Naive thymus-derived CD8-positive, alpha-beta T cell (primary cell): ENCODE measurements around the gene ZNF473. TPM values are rescaled to one million over a fixed set of nuclear protein-coding genes. Genes with fewer than 3 reads are reported as not detected.
A peak's percentile ranks its signal among the peaks of the same experiment; 100 is the strongest.

Source experiments
- ATAC-seq, 2 donors: fragments of 150-1000 bp; cut with Tn5 transposase in 1 of 2; sonication (Bioruptor Pico), chemical (Tn5 transposase) in 1 of 2; 1 replicate in 1 of 2; 2 replicates in 1 of 2; pipeline ENCODE4 v1.10.0; 2021; ENCODE audit warnings: mild to moderate bottlenecking in 2 of 2, moderate library complexity in 2 of 2
- POLR2A ChIA-PET: fragments of 350-600 bp; sonication (Branson Sonifier 250); formaldehyde crosslinking; loops from one replicate; lab custom pipeline; 2021; ENCODE audit warnings: antibody characterized with exemption; lab: Charles Lee
- DNase-seq, 10 donors: peaks; one replicate each; pipeline versions ENCODE4 v3.0.0 to v3.0.0-alpha.2; 2020 to 2022
- H3K27ac Mint-ChIP-seq, 10 donors: one replicate each; pipeline ENCODE4 v1.8.0; 2020 to 2022; ENCODE audit warnings: mild to moderate bottlenecking in 10 of 10, mixed read lengths in 10 of 10, moderate library complexity in 4 of 10, inconsistent platforms in 1 of 10
- H3K27me3 Mint-ChIP-seq, 5 donors: one replicate each; pipeline ENCODE4 v1.8.0; 2021 to 2022; ENCODE audit warnings: mixed read lengths in 5 of 5
- H3K36me3 Mint-ChIP-seq, 3 donors: one replicate each; pipeline ENCODE4 v1.8.0; 2020 to 2022; ENCODE audit warnings: mixed read lengths in 3 of 3, mild to moderate bottlenecking in 2 of 3, inconsistent platforms in 1 of 3
- H3K4me1 Mint-ChIP-seq, 4 donors: one replicate each; pipeline ENCODE4 v1.8.0; 2021 to 2022; ENCODE audit warnings: mixed read lengths in 4 of 4
- H3K4me3 Mint-ChIP-seq, 10 donors: one replicate each; pipeline ENCODE4 v1.8.0; 2020 to 2022; ENCODE audit warnings: mild to moderate bottlenecking in 10 of 10, mixed read lengths in 10 of 10, moderate library complexity in 6 of 10, inconsistent platforms in 1 of 10
- H3K9me3 Mint-ChIP-seq, 9 donors: one replicate each; pipeline ENCODE4 v1.8.0; 2020 to 2022; ENCODE audit warnings: mixed read lengths in 9 of 9, mild to moderate bottlenecking in 3 of 9, inconsistent platforms in 1 of 9, moderate library complexity in 1 of 9
- polyA plus RNA-seq, 3 donors: library from polyadenylated mRNA; unstranded; fragments of 300-500 nt; fragmentation: Illumina TruSeq; gene quantifications; one replicate each; pipeline ENCODE4 v1.2.3, GENCODE V29; 2021
- total RNA-seq, 8 experiments: library from RNA in 2 of 8; stranded (reverse) in 2 of 8; gene quantifications; one replicate each; pipeline ENCODE4 v1.2.3 and lab custom pipeline; 2021 to 2026

ZNF473 gene
- total RNA-seq (10 to 100 TPM in 1 of 2 experiments, 1 to 10 TPM in 1; 9.8 to 11.1 TPM), polyA plus RNA-seq (1 to 10 TPM; 3.6 to 7.0 (median 3.7) TPM), total RNA-seq (lab: John Stamatoyannopoulos, UW) (20.4 to 33.2 (median 25.7) reads per million in 6 experiments)

DNA sequence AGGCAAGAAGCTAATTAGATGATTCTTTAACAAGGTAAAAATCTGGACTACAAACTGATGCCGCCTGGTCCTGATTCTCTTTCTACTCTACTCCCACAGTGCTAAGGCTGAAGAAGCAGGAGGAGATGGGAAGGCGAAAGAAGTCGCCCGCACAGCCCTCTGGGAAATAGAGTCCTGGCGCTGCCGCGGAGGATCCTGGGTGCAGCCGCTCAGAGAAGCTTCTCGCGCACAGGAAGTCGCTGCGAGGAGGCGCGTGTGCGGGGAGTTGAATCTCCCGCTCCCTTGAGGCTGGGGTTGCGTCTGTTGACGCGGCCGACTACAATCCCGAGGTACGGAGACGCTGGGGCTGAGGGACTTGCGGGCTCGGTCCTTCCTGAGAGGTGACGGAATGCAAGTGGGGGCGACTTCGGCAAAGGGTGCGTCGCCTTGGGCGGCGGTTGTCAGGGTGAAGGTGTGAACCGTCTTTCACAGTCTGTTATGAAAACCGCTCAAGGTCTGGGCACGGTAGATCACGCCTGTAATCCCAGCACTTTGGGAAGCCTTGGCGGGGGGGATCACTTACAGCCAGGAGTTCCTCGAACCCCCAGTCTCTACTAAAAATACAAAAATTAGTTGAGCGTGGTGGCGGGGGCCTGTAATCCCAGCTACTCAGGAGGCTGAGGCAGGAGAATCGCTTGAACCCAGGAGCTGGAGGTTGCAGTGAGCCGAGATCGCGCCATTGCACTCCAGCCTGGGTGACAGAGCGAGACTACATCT is at the start of gene ZNF473:
Gene ZNF473 (plus strand): TSS at position 212 of the 756 bp plus-strand sequence. CDS start 5,078 bp downstream, outside the sequence.
- Mint-ChIP-seq H3K9me3 (peaks cover 0 to 2% (median 0%) of the 10 kb centered on the region in 9 donors), H3K27me3 (peaks cover 0 to 5% (median 0%) of the 10 kb centered on the region in 5 donors), H3K4me3 (peak within 1 kb of the TSS; percentile 87 to 97 (median 96)), H3K27ac (peak within 1 kb of the TSS; percentile 95 to 100 (median 99)), H3K4me1 (peaks cover 21 to 65% (median 52%) of the 10 kb centered on the region in 4 donors), H3K36me3 (peaks cover 0 to 14% (median 5%) of the 10 kb centered on the region in 3 donors)
- POLR2A ChIA-PET, result interaction anchor here (0.6 to 1.9 kb wide), 7 partner anchors 10 to 1679 kb away, joined by 3 to 8 read pairs (median 4); partner anchors contain the start of genes AKT1S1, ATF5, MED25 and NUP62
- DNase-seq, result peak in 8 of 10 donors; percentile 84 to 97 (median 92)
- ATAC-seq, result peak; percentile 77 to 79

GRCh38 chr19:49976496-49976895 is 49.3 kb upstream of the ZNF473 start:
- Mint-ChIP-seq H3K27me3 (no peaks in the 10 kb centered on the region), H3K27ac (no peak overlapping the region), H3K4me1 (peaks cover 0 to 6% (median 2%) of the 10 kb centered on the region in 4 donors), H3K9me3 (no peaks in the 10 kb centered on the region), H3K4me3 (no peak overlapping the region), H3K36me3 (peaks cover 0 to 52% (median 10%) of the 10 kb centered on the region in 3 donors)
- POLR2A ChIA-PET, result no interaction called here
- DNase-seq (peak in 1 of 10 donors; percentile 21), ATAC-seq (no peak)

DNA sequence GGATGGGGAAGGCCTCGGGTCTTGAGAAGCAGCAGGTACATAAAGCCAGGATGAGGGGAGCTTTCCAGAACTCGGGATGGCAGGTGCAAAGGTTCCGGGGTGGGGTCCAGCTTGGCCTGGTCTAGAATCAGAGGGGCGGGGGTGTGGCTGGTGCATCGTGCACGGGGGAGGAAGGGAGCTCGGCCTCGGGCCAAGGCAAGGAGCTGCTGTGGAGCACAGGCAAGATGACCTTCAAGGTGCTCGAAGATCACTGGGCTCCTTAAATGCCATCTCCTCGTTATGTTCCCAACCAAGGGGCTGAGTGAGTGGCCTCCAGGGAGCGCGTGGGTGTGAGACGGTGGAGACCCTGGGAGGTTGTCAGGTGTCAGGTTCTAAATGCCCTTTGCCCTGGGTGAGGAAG is 48.7 kb upstream of the ZNF473 start:
- Mint-ChIP-seq H3K27me3 (no peaks in the 10 kb centered on the region), H3K27ac (peak overlapping the region in 2 of 10 donors; percentile 11 to 45), H3K9me3 (no peaks in the 10 kb centered on the region), H3K4me3 (no peak overlapping the region), H3K4me1 (peaks cover 0 to 6% (median 2%) of the 10 kb centered on the region in 4 donors), H3K36me3 (peaks cover 0 to 57% (median 13%) of the 10 kb centered on the region in 3 donors)
- POLR2A ChIA-PET, result no interaction called here
- DNase-seq, result peak in 1 of 10 donors; percentile 32
- ATAC-seq, result no peak

- Mint-ChIP-seq H3K9me3 (no peaks in the 10 kb centered on the region), H3K36me3 (peaks cover 0 to 57% (median 13%) of the 10 kb centered on the region in 3 donors), H3K4me3 (no peak overlapping the region), H3K27ac (peak overlapping the region in 1 of 10 donors; percentile 43), H3K27me3 (no peaks in the 10 kb centered on the region), H3K4me1 (peaks cover 0 to 9% (median 2%) of the 10 kb centered on the region in 4 donors)
- POLR2A ChIA-PET, result interaction anchor here (0.6 kb wide), 1 partner anchor 48 kb away, joined by 4 read pairs; no protein-coding TSS in a partner anchor
- DNase-seq, result peak in 1 of 10 donors; percentile 50
- ATAC-seq, result no peak
Measured at GRCh38 chr19:49977881-49978280, 47.9 kb upstream of the ZNF473 start.

DNA sequence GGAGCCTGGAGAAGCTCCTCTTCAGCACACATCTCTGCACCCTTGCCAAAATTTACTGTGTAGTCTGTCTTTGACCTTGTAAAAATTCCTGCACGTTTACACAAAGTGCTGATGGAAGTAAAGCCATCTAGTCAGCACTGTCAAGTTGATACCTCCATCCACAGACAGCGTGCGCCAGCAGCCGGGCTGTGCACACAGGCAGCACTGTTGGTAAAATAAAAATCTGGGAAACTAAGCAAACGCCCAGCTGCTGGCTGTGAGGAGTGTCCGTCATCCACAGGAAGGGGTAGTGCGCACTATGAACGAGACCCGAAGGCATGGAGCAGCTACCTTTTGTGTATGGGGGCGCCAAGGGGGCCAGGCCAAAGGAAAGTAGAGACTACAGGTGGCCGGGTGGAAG is 47.5 kb upstream of the ZNF473 start:
- Mint-ChIP-seq H3K4me1 (peaks cover 0 to 6% (median 2%) of the 10 kb centered on the region in 4 donors), H3K36me3 (peaks cover 0 to 57% (median 11%) of the 10 kb centered on the region in 3 donors), H3K27me3 (no peaks in the 10 kb centered on the region), H3K27ac (no peak overlapping the region), H3K4me3 (no peak overlapping the region), H3K9me3 (no peaks in the 10 kb centered on the region)
- DNase-seq (peak in 1 of 10 donors; percentile 9), ATAC-seq (no peak)
- POLR2A ChIA-PET, result interaction anchor here (0.6 kb wide), 1 partner anchor 49 kb away, joined by 4 read pairs; no protein-coding TSS in a partner anchor

- H3K27me3 Mint-ChIP-seq, result no peaks in the 10 kb centered on the region
- ATAC-seq (no peak), DNase-seq (peak in 1 of 10 donors; percentile 23)
- H3K36me3 Mint-ChIP-seq, result peaks cover 0 to 55% (median 6%) of the 10 kb centered on the region in 3 donors
- no peak overlapping the region for H3K4me3 Mint-ChIP-seq
- H3K9me3 Mint-ChIP-seq, result no peaks in the 10 kb centered on the region
- H3K4me1 Mint-ChIP-seq, result peaks cover 0 to 4% (median 1%) of the 10 kb centered on the region in 4 donors
- H3K27ac Mint-ChIP-seq, result peak overlapping the region in 1 of 10 donors; percentile 43
- POLR2A ChIA-PET, result no interaction called here
Measured at GRCh38 chr19:49981603-49982593, 43.9 kb upstream of the ZNF473 start.

- peaks cover 0 to 6% (median 2%) of the 10 kb centered on the region in 4 donors for H3K4me1 Mint-ChIP-seq
- no peak overlapping the region for H3K4me3 Mint-ChIP-seq
- peak overlapping the region in 1 of 10 donors; percentile 21 for H3K27ac Mint-ChIP-seq
- DNase-seq, result peak; percentile 52 to 87 (median 72)
- POLR2A ChIA-PET, result interaction anchor here (1.1 to 1.5 kb wide), 2 partner anchors 45 to 54 kb away, joined by 3 to 9 read pairs; partner anchors contain the start of genes ATF5 and NUP62
- H3K27me3 Mint-ChIP-seq, result no peaks in the 10 kb centered on the region
- H3K9me3 Mint-ChIP-seq, result peaks cover 0 to 4% (median 0%) of the 10 kb centered on the region in 9 donors
- H3K36me3 Mint-ChIP-seq, result peaks cover 0 to 51% (median 13%) of the 10 kb centered on the region in 3 donors
- ATAC-seq, result peak; percentile 78
Measured at GRCh38 chr19:49983645-49984229, 42.1 kb upstream of the ZNF473 start.

GRCh38 chr19:49984491-49984890 is 41.3 kb upstream of the ZNF473 start:
- peaks cover 0 to 4% (median 0%) of the 10 kb centered on the region in 9 donors for H3K9me3 Mint-ChIP-seq
- no peaks in the 10 kb centered on the region for H3K27me3 Mint-ChIP-seq
- H3K4me1 Mint-ChIP-seq, result peaks cover 0 to 6% (median 2%) of the 10 kb centered on the region in 4 donors
- H3K27ac Mint-ChIP-seq, result no peak overlapping the region
- DNase-seq (peak in 1 of 10 donors; percentile 43), ATAC-seq (no peak)
- H3K4me3 Mint-ChIP-seq, result no peak overlapping the region
- POLR2A ChIA-PET, result interaction anchor here (1.1 to 1.5 kb wide), 2 partner anchors 46 to 55 kb away, joined by 3 to 9 read pairs; partner anchors contain the start of genes ATF5 and NUP62
- H3K36me3 Mint-ChIP-seq, result peaks cover 0 to 55% (median 19%) of the 10 kb centered on the region in 3 donors

DNA sequence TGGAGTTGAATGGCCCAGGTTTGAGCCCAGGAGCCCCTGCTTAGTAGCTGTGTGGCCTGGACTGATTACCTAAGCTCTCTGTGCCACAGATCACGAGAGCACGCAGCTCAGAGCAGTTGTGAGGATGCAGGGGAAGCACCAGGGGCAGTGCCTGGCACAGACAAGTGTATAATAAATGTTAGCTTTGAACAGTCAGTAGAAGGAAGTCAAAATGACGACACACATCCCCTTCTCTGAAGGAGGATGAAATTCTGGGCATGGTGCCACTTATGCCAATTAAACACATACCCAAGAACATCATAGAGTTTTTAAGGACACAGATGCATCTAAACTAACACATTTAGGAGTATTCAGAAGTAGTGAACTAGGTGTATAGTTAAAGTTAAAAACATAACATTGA is 39.9 kb upstream of the ZNF473 start:
- H3K27ac Mint-ChIP-seq, result no peak overlapping the region
- no peak for ATAC-seq
- H3K4me1 Mint-ChIP-seq, result peaks cover 0 to 6% (median 2%) of the 10 kb centered on the region in 4 donors
- H3K9me3 Mint-ChIP-seq, result peaks cover 0 to 4% (median 0%) of the 10 kb centered on the region in 9 donors
- H3K36me3 Mint-ChIP-seq, result peaks cover under 1 to 54% (median 21%) of the 10 kb centered on the region in 3 donors
- H3K4me3 Mint-ChIP-seq, result no peak overlapping the region
- DNase-seq, result no peak
- H3K27me3 Mint-ChIP-seq, result no peaks in the 10 kb centered on the region
- POLR2A ChIA-PET, result no interaction called here

DNA sequence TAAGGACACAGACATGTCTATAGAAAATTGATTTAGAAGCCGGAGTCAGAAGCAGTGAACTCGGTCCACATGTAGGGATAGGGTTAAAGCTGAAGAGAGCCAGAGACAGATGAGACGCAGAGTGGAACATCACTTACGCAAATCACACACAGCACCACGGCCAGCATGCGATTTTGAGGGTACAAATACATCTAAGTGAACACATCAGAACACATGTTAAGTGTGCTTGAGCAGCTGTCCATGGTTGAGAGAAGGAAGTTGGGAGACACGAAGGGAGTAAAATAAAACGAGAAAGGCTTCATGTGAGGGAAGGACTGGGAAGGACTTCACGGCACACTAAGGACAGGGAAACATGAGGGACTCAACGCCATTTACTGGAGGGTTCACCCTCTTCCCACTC is 39.5 kb upstream of the ZNF473 start:
- Mint-ChIP-seq H3K27me3 (no peaks in the 10 kb centered on the region), H3K4me1 (peaks cover 0 to 6% (median 2%) of the 10 kb centered on the region in 4 donors), H3K4me3 (no peak overlapping the region), H3K36me3 (peaks cover 5 to 56% (median 21%) of the 10 kb centered on the region in 3 donors), H3K9me3 (peaks cover 0 to 4% (median 0%) of the 10 kb centered on the region in 9 donors), H3K27ac (no peak overlapping the region)
- ATAC-seq (no peak), DNase-seq (peak in 1 of 10 donors; percentile 6)
- POLR2A ChIA-PET, result no interaction called here

- Mint-ChIP-seq H3K4me3 (peak overlapping the region in 1 of 10 donors; percentile 25), H3K27ac (peak overlapping the region in 4 of 10 donors; percentile 26 to 57 (median 40))
- POLR2A ChIA-PET, result interaction anchor here (0.6 to 1.2 kb wide), 2 partner anchors 58 to 168 kb away, joined by 3 read pairs; partner anchors contain the start of genes ATF5 and NUP62
Measured at GRCh38 chr19:49987159-49987698, 38.6 kb upstream of the ZNF473 start.

More at GRCh38 chr19:49987159-49987698, 38.6 kb upstream of the ZNF473 start:
- peaks cover 0 to 6% (median 2%) of the 10 kb centered on the region in 4 donors for H3K4me1 Mint-ChIP-seq
- ATAC-seq, result peak; percentile 77 to 81
- DNase-seq, result peak; percentile 66 to 91 (median 78)
- H3K27me3 Mint-ChIP-seq, result no peaks in the 10 kb centered on the region
- H3K9me3 Mint-ChIP-seq, result peaks cover 0 to 4% (median 0%) of the 10 kb centered on the region in 9 donors
- peaks cover 6 to 59% (median 17%) of the 10 kb centered on the region in 3 donors for H3K36me3 Mint-ChIP-seq
